ENCODE results near the gene VPS37B. TPM values are rescaled to one million over a fixed set of nuclear protein-coding genes. Genes with fewer than 3 reads are reported as not detected.

VPS37B gene
- total and polyA plus RNA-seq, 2 of the 8 experiments (the other 6 are each of a cell fraction or from before 2014, with no cell fraction given): 11.9 to 15.7 TPM

DNA sequence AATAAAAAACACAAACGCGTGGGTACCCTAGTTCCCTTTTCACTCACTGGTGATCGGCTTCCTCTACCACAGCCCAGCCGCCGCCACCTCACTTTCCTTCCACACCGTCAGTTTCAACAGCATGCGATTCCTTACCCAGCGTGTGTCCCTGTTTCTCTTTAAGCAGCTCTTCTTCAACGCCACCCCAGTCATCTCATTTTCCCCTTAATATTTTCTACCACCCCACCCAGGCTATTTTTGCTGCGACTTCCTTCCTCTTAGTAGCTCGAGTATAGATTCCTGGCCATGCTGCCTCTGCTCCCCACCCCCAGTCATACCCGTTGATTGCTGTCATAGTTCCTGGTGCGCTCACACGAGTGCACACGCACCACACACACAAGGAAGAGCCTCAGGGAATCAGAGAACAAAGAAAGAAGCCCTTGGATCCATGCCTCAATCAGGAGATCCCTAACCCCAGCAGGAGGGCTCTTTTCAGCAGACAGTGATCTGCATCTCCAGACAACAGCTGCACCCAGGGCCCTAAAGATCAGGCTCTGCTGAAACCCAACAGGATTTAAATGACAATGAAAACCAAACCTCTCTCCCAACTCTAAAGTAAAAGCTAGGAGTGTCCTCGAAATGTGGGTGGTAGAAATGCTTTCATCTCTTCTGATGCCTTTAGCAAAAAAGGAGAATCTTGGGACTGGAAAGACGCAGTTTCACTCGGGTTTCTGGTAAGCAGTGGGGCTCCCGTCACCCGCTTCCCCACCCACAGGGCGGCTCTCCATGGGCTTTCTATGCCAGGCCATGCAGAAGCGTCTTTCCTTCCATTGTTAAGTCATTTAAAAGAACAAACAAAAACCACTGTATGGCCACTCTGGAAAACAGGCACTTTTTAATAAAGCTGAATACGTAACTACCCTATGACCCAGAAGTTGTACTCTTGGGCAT, 23.8 kb downstream of the VPS37B start (continued):
- TF ChIP-seq TEAD4 (IDR thresholded peaks at IDR 0.05; ENCODE audit: low read depth, low read length): peak; percentile 67; the same call in 1 of the 2 replicates
- no peak for TF ChIP-seq PHF8 (conservative IDR thresholded peaks at IDR 0.05; ENCODE audit: low read depth, low read length)
- no peak for TF ChIP-seq CBX5 (IDR thresholded peaks at IDR 0.05; ENCODE audit: low read depth, low read length)
- peak; percentile 100 for TF ChIP-seq POLR2AphosphoS5 (IDR thresholded peaks at IDR 0.05; ENCODE audit: low read depth, low read length)
- TF ChIP-seq, protein P1, sequence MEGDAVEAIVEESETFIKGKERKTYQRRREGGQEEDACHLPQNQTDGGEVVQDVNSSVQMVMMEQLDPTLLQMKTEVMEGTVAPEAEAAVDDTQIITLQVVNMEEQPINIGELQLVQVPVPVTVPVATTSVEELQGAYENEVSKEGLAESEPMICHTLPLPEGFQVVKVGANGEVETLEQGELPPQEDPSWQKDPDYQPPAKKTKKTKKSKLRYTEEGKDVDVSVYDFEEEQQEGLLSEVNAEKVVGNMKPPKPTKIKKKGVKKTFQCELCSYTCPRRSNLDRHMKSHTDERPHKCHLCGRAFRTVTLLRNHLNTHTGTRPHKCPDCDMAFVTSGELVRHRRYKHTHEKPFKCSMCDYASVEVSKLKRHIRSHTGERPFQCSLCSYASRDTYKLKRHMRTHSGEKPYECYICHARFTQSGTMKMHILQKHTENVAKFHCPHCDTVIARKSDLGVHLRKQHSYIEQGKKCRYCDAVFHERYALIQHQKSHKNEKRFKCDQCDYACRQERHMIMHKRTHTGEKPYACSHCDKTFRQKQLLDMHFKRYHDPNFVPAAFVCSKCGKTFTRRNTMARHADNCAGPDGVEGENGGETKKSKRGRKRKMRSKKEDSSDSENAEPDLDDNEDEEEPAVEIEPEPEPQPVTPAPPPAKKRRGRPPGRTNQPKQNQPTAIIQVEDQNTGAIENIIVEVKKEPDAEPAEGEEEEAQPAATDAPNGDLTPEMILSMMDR (IDR thresholded peaks at IDR 0.05; ENCODE audit: control extremely low read depth in 1 of 3, insufficient read depth in 1 of 3, low read depth in 1 of 3, low read length in 3 of 3): peak in 1 of 3 experiments; percentile 1; a peak in 1 of 4 replicates
- TF ChIP-seq BRCA1 (IDR thresholded peaks at IDR 0.05; ENCODE audit: low read depth, low read length): no peak

Data from H1 (cell line).